IMR-90 (cell line): Measurements from ENCODE around the gene TMEM37. TPM values are rescaled to one million over a fixed set of nuclear protein-coding genes. Genes with fewer than 3 reads are reported as not detected.

ENCODE experiments used
- ATAC-seq: fragments of 200-7000 bp; cut with Tn5 transposase; 2 replicates; pipeline ENCODE4 v1.9.1; 2020; ENCODE audit warnings: low read depth, mild to moderate bottlenecking, moderate library complexity
- BruUV-seq: library from RNA; stranded (reverse); fragments of 400-500 nt; replicated peaks from 2 replicates; lab custom pipeline; 2021; lab: Mats Ljungman, UMichigan
- CTCF ChIA-PET: fragments of 300-600 bp; formaldehyde crosslinking; extraction: SDS; loops from one replicate; lab custom pipeline; 2021; ENCODE audit warnings: antibody characterized with exemption; lab: Yijun Ruan, JAX
- POLR2A ChIA-PET: fragments of 300-600 bp; sonication (Branson Sonifier 250); formaldehyde crosslinking; loops from one replicate; lab custom pipeline; 2022; ENCODE audit warnings: antibody characterized with exemption; ENCODE audit not compliant: unreplicated experiment; lab: Charles Lee
- DNase-seq: peaks from one replicate; pipeline ENCODE4 v3.0.0; 2013
- H2AFZ ChIP-seq: replicated peaks from 2 replicates; pipeline ENCODE3; 2013; ENCODE audit warnings: low read length, mild to moderate bottlenecking; ENCODE audit not compliant: poor library complexity
- H2AK5ac ChIP-seq: 2 replicates; pipeline ENCODE4 v1.6.1; 2013; ENCODE audit warnings: low read depth, low read length, inconsistent platforms
- H2AK9ac ChIP-seq: replicated peaks from 2 replicates; pipeline ENCODE3; 2013; ENCODE audit warnings: mild to moderate bottlenecking, low read depth, low read length, moderate library complexity; ENCODE audit not compliant: poor library complexity
- H2BK120ac ChIP-seq: 2 replicates; pipeline ENCODE4 v1.6.1; 2013; ENCODE audit warnings: low read depth, low read length, inconsistent platforms
- H2BK15ac ChIP-seq: 3 replicates; pipeline ENCODE4 v1.6.1; 2013; ENCODE audit warnings: low read depth, low read length, inconsistent platforms
- H2BK20ac ChIP-seq: 2 replicates; pipeline ENCODE4 v1.6.1; 2013; ENCODE audit warnings: low read depth, mild to moderate bottlenecking, inconsistent platforms, low read length, moderate library complexity
- H2BK5ac ChIP-seq: 2 replicates; pipeline ENCODE4 v1.6.1; 2013; ENCODE audit warnings: mild to moderate bottlenecking, low read depth, low read length, inconsistent platforms; ENCODE audit not compliant: poor library complexity, severe bottlenecking
- H3K14ac ChIP-seq: replicated peaks from 2 replicates; pipeline ENCODE4 v1.6.1; 2013; ENCODE audit warnings: low read depth, low read length, inconsistent platforms
- H3K18ac ChIP-seq: 2 replicates; pipeline ENCODE4 v1.6.1; 2013; ENCODE audit warnings: low read depth, low read length, control low read depth
- H3K23ac ChIP-seq: 2 replicates; pipeline ENCODE4 v1.6.1; 2013; ENCODE audit warnings: low read depth, low read length, inconsistent platforms
- H3K27ac ChIP-seq: 2 replicates; pipeline ENCODE4 v1.5.1; 2013; ENCODE audit warnings: mild to moderate bottlenecking, control low read depth, low read length; ENCODE audit not compliant: insufficient read depth
- H3K27me3 ChIP-seq: 2 replicates; pipeline ENCODE4 v1.6.1; 2013; ENCODE audit warnings: low read length; ENCODE audit not compliant: control insufficient read depth, insufficient read depth
- H3K36me3 ChIP-seq: 2 replicates; pipeline ENCODE4 v1.6.1; 2013; ENCODE audit warnings: low read length, mixed read lengths; ENCODE audit not compliant: control insufficient read depth, insufficient read depth
- H3K4ac ChIP-seq: 2 replicates; pipeline ENCODE4 v1.6.1; 2013; ENCODE audit warnings: low read depth, low read length, inconsistent platforms
- H3K4me1 ChIP-seq: 2 replicates; pipeline ENCODE4 v1.6.1; 2013; ENCODE audit warnings: low read length, mixed read lengths; ENCODE audit not compliant: control insufficient read depth, insufficient read depth
- H3K4me2 ChIP-seq: 2 replicates; pipeline ENCODE4 v1.6.1; 2013; ENCODE audit warnings: low read depth, mild to moderate bottlenecking, control low read depth, low read length, moderate library complexity
- H3K4me3 ChIP-seq: 2 replicates; pipeline ENCODE4 v1.5.1; 2013; ENCODE audit warnings: low read depth, mild to moderate bottlenecking, control low read depth, low read length, moderate library complexity; ENCODE audit not compliant: insufficient read depth
- H3K56ac ChIP-seq: 2 replicates; pipeline ENCODE4 v1.6.1; 2013; ENCODE audit warnings: low read length, inconsistent platforms; ENCODE audit not compliant: insufficient read depth; ENCODE audit errors: extremely low read depth
- H3K79me1 ChIP-seq, 2 experiments: 2 replicates each; pipeline ENCODE4 v1.6.1; 2013; ENCODE audit warnings: low read length in 2 of 2, inconsistent platforms in 1 of 2, low read depth in 1 of 2
- H3K9ac ChIP-seq: 2 replicates; pipeline ENCODE4 v1.6.1; 2013; ENCODE audit warnings: low read depth, low read length, control low read depth
- H3K9me1 ChIP-seq: 2 replicates; pipeline ENCODE4 v1.6.1; 2013; ENCODE audit warnings: low read length, inconsistent platforms; ENCODE audit not compliant: insufficient read depth
- H3K9me3 ChIP-seq: 2 replicates; pipeline ENCODE4 v1.6.1; 2013; ENCODE audit warnings: low read length; ENCODE audit not compliant: control insufficient read depth, insufficient read depth
- H4K20me1 ChIP-seq: 2 replicates; pipeline ENCODE4 v1.6.1; 2013; ENCODE audit warnings: low read length, inconsistent platforms; ENCODE audit not compliant: insufficient read depth
- H4K5ac ChIP-seq: 2 replicates; pipeline ENCODE4 v1.6.1; 2013; ENCODE audit warnings: mild to moderate bottlenecking, low read depth, low read length, control low read depth
- H4K8ac ChIP-seq, 2 experiments: 2 replicates each; pipeline ENCODE4 v1.6.1; 2013; ENCODE audit warnings: low read depth in 2 of 2, low read length in 2 of 2, control low read depth in 1 of 2, inconsistent platforms in 1 of 2
- H4K91ac ChIP-seq: 2 replicates; pipeline ENCODE4 v1.6.1; 2013; ENCODE audit warnings: low read depth, low read length, inconsistent platforms; ENCODE audit not compliant: insufficient read depth
- SMC3 ChIP-seq: fragments of 150-350 bp; IDR thresholded peaks from 2 replicates; pipeline ENCODE4 v1.6.1; 2016; ENCODE audit warnings: low read depth, mild to moderate bottlenecking, antibody characterized with exemption, low read length, moderate library complexity
- USF2 ChIP-seq: fragments of 150-350 bp; IDR thresholded peaks from 2 replicates; pipeline ENCODE4 v1.6.1; 2017; ENCODE audit warnings: mild to moderate bottlenecking, antibody characterized with exemption, low read length, low read depth
- WGBS, 2 experiments: methylation state at CpG; one replicate each; pipeline versions ENCODE4 v1.1.5 to v1.1.7; 2013; ENCODE audit warnings: missing lambda C conversion rate in 2 of 2; ENCODE audit not compliant: insufficient read length in 1 of 2; ENCODE audit errors: extremely low coverage in 2 of 2; 5-methylcytosine and 5-hydroxymethylcytosine counted together
- dilution Hi-C: fragments of 300-500 bp; cut with HindIII; formaldehyde crosslinking; loops from one replicate; pipeline ENCODE4 v1.14.3; 2018; ENCODE audit warnings: low sequenced_read_pairs; ENCODE audit not compliant: unreplicated experiment
- in situ Hi-C: fragments of 300-500 bp; cut with MboI; formaldehyde crosslinking; loops from 3 replicates; pipeline ENCODE4 v1.14.3; 2019; ENCODE audit warnings: low sequenced_read_pairs, inconsistent platforms, mixed read lengths
- intact Hi-C: fragments of 100-400 bp; cut with micrococcal nuclease; formaldehyde crosslinking; loops from 2 replicates; pipeline ENCODE4 v1.10.0; 2022
- polyA plus RNA-seq, 3 experiments: library from polyadenylated mRNA; depleted of rRNA; stranded (reverse); fragments of >200 nt; gene quantifications; 2 replicates each; pipeline ENCODE4 v1.2.3, GENCODE V29; 2012; ENCODE audit warnings: low replicate concordance in 1 of 3
- total RNA-seq: library from RNA; depleted of rRNA; stranded (reverse); fragments of >200 nt; gene quantifications from 2 replicates; pipeline ENCODE4 v1.2.3, GENCODE V29; 2012

The TMEM37 gene
- total and polyA plus RNA-seq, 2 of the 4 experiments (the other 2 are of a cell fraction) = under 0.01 to 0.39 TPM

GRCh38 chr2:119464981-119465380, 33.3 kb downstream of the TMEM37 start:
- H2BK20ac ChIP-seq = no peak overlapping the region
- H3K4me1 ChIP-seq = no peaks in the 10 kb centered on the region
- ATAC-seq (no peak), DNase-seq (no peak)
- 0 out of 2 replicates have a peak, but pooled peaks have one; percentile 43 for TF ChIP-seq USF2
- no peak for TF ChIP-seq SMC3
- 63% methylated on average over 1 of the region's 4 CpGs; no CpG with 5 or more reads in 1 of the 2 experiments for WGBS, 2 experiments
- no peak overlapping the region for H2AK5ac ChIP-seq
- H2BK120ac ChIP-seq = no peak overlapping the region
- dilution Hi-C loops = no loop called here
- H3K4ac ChIP-seq = no peak overlapping the region
- H4K20me1 ChIP-seq = no peaks in the 10 kb centered on the region
- H3K79me1 ChIP-seq = no peaks in the 10 kb centered on the region
- no TSS peak for BruUV-seq
- no peak overlapping the region for H4K5ac ChIP-seq
- no peak overlapping the region for H3K18ac ChIP-seq
- CTCF ChIA-PET = no interaction called here
- intact Hi-C loops = no loop called here
- no peaks in the 10 kb centered on the region for H3K9me1 ChIP-seq
- H3K4me2 ChIP-seq = no peak overlapping the region
- H2AFZ ChIP-seq = no peak overlapping the region
- H4K91ac ChIP-seq = no peak overlapping the region
- H2BK15ac ChIP-seq = no peak overlapping the region
- POLR2A ChIA-PET = no interaction called here
- H3K9me3 ChIP-seq = no peaks in the 10 kb centered on the region
- no peaks in the 10 kb centered on the region for H3K36me3 ChIP-seq
- no peak overlapping the region for H4K8ac ChIP-seq
- no peak overlapping the region for H2BK5ac ChIP-seq
- in situ Hi-C loops = loop anchor here (5.0 kb wide), 1 partner anchor 48 kb away; no protein-coding TSS in a partner anchor
- H3K23ac ChIP-seq = no peak overlapping the region
- no peak overlapping the region for H3K4me3 ChIP-seq
- no peak overlapping the region for H3K14ac ChIP-seq
- no peak overlapping the region for H2AK9ac ChIP-seq
- peaks cover 4% of the 10 kb centered on the region for H3K27me3 ChIP-seq
- no peak overlapping the region for H3K56ac ChIP-seq
- no peak overlapping the region for H3K9ac ChIP-seq
- no peak overlapping the region for H3K27ac ChIP-seq
